Gastroesophageal sphincter (tissue), 3 donors: ENCODE measurements around the gene SMAD4.

Source experiments
- EP300 ChIP-seq: sonication (generic); formaldehyde crosslinking; IDR thresholded peaks from one replicate; pipeline ENCODE4 v1.6.1; 2017; ENCODE audit warnings: antibody characterized with exemption, mild to moderate bottlenecking
- POLR2A ChIP-seq, 2 donors: fragments of 450-650 bp; IDR thresholded peaks; one replicate each; pipeline ENCODE4 v1.6.1; 2017; ENCODE audit warnings: antibody characterized with exemption in 2 of 2, mild to moderate bottlenecking in 2 of 2, moderate library complexity in 1 of 2
- TF ChIP-seq, protein P1 (sequence below), 4 experiments: fragments of 200-600 bp in 2 of 4; fragments of 450-650 bp in 2 of 4; sonication (generic) in 1 of 4; IDR thresholded peaks; one replicate each; pipeline ENCODE4 v1.5.1; 2017 to 2019; ENCODE audit warnings: antibody characterized with exemption in 4 of 4, mild to moderate bottlenecking in 2 of 4, moderate library complexity in 2 of 4

DNA sequence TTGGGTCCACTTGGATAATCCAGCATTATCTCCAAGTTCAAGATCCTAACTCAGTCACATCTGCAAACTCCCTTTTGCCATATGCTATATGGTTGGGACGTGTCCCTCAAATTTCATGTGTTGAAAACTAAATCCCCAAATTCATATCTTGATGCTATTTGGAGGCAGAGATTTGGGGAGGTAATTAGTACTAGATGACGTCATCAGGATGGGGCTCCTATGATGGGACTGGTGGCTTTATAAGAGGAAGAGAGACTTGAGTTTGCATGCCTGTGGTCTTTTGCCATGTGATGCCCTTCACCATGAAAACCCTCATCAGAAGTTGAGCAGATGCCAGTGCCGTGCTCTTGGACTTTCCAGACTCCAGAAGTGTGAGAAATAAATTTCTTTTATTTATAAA is 16.8 kb upstream of the SMAD4 start:
- TF ChIP-seq POLR2A (IDR thresholded peaks at IDR 0.05), result no peak
- TF ChIP-seq, protein P1, sequence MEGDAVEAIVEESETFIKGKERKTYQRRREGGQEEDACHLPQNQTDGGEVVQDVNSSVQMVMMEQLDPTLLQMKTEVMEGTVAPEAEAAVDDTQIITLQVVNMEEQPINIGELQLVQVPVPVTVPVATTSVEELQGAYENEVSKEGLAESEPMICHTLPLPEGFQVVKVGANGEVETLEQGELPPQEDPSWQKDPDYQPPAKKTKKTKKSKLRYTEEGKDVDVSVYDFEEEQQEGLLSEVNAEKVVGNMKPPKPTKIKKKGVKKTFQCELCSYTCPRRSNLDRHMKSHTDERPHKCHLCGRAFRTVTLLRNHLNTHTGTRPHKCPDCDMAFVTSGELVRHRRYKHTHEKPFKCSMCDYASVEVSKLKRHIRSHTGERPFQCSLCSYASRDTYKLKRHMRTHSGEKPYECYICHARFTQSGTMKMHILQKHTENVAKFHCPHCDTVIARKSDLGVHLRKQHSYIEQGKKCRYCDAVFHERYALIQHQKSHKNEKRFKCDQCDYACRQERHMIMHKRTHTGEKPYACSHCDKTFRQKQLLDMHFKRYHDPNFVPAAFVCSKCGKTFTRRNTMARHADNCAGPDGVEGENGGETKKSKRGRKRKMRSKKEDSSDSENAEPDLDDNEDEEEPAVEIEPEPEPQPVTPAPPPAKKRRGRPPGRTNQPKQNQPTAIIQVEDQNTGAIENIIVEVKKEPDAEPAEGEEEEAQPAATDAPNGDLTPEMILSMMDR (IDR thresholded peaks at IDR 0.05), result no peak
- TF ChIP-seq EP300, result no peak
